MCF 10A (cell line): Measurements from ENCODE around the gene MTNR1A. TPM values are rescaled to one million over a fixed set of nuclear protein-coding genes. Genes with fewer than 3 reads are reported as not detected.
A peak's percentile ranks its signal among the peaks of the same experiment; 100 is the strongest.
"Not testable (repeated sequence)": the region's sequence is repeated elsewhere in the genome, so short reads cannot be mapped to it uniquely, and the experiment has no call there.

Experiments
- BruUV-seq: library from RNA; stranded (reverse); fragments of 400-500 nt; replicated peaks from 2 replicates; lab custom pipeline; 2021; lab: Mats Ljungman, UMichigan
- CTCF ChIA-PET: fragments of 300-600 bp; sonication (Branson Sonifier 250); formaldehyde crosslinking; extraction: SDS; loops from one replicate; lab custom pipeline; 2021; ENCODE audit warnings: antibody characterized with exemption, inconsistent platforms; lab: Yijun Ruan, JAX
- POLR2A ChIA-PET: fragments of 300-600, 350-650 bp; sonication (Branson Sonifier 250); formaldehyde crosslinking; extraction: SDS; loops from one replicate; lab custom pipeline; 2020; ENCODE audit warnings: antibody characterized with exemption, inconsistent platforms; lab: Yijun Ruan, JAX
- DNase-seq: peaks from one replicate; pipeline ENCODE4 v3.0.0-alpha.2; 2018; ENCODE audit not compliant: unreplicated experiment
- H3K27ac Mint-ChIP-seq: one replicate; pipeline ENCODE4 v1.8.0; 2022; ENCODE audit warnings: mild to moderate bottlenecking, low read depth, mixed read lengths; ENCODE audit not compliant: unreplicated experiment
- H3K27me3 Mint-ChIP-seq: one replicate; pipeline ENCODE4 v1.8.0; 2022; ENCODE audit warnings: mixed read lengths; ENCODE audit not compliant: insufficient read depth, unreplicated experiment
- H3K36me3 Mint-ChIP-seq: one replicate; pipeline ENCODE4 v1.8.0; 2022; ENCODE audit warnings: mild to moderate bottlenecking, moderate library complexity, mixed read lengths; ENCODE audit not compliant: insufficient read depth, unreplicated experiment
- H3K4me1 Mint-ChIP-seq: one replicate; pipeline ENCODE4 v1.8.0; 2022; ENCODE audit warnings: mixed read lengths; ENCODE audit not compliant: insufficient read depth, unreplicated experiment
- H3K4me3 Mint-ChIP-seq: one replicate; pipeline ENCODE4 v1.8.0; 2022; ENCODE audit warnings: mild to moderate bottlenecking, moderate library complexity, mixed read lengths; ENCODE audit not compliant: unreplicated experiment
- H3K9me3 Mint-ChIP-seq: one replicate; pipeline ENCODE4 v1.8.0; 2022; ENCODE audit warnings: mixed read lengths; ENCODE audit not compliant: unreplicated experiment
- intact Hi-C: fragments of 100-400 bp; cut with micrococcal nuclease; formaldehyde crosslinking; loops from 2 replicates; pipeline ENCODE4 v1.14.1; 2022
- total RNA-seq: library from RNA; stranded (reverse); gene quantifications from 2 replicates; pipeline ENCODE4 v1.2.3, GENCODE V29; 2022
- TF ChIP-seq, protein P1 (sequence below): fragments of 200-600 bp; IDR thresholded peaks from one replicate; pipeline ENCODE4 v1.8.0; 2022; ENCODE audit warnings: antibody characterized with exemption, mild to moderate bottlenecking; ENCODE audit not compliant: unreplicated experiment

MTNR1A gene
- total RNA-seq, 1 experiment from 2014 or later, result not detected

DNA sequence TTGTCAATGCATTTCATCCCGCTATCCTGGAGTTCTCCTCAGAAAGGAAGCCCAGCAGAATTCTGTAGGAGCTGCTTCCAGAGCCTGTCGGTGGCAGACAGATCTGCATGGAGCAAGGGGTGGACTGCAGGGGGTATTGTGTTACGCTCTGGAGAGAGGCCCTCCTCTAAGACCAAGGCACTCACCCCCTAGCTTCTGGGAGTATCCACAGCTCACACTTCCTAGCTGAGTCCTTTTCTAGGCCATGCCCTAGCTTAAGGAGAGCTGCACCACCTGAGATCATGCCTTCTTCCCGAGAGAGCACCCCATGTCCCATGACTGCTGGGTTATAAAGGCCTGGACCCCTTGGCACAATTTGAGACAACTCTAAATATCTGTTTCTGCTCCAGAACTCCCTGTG lies 39.1 kb downstream of the MTNR1A start:
- no peak overlapping the region for H3K27ac Mint-ChIP-seq

DNA sequence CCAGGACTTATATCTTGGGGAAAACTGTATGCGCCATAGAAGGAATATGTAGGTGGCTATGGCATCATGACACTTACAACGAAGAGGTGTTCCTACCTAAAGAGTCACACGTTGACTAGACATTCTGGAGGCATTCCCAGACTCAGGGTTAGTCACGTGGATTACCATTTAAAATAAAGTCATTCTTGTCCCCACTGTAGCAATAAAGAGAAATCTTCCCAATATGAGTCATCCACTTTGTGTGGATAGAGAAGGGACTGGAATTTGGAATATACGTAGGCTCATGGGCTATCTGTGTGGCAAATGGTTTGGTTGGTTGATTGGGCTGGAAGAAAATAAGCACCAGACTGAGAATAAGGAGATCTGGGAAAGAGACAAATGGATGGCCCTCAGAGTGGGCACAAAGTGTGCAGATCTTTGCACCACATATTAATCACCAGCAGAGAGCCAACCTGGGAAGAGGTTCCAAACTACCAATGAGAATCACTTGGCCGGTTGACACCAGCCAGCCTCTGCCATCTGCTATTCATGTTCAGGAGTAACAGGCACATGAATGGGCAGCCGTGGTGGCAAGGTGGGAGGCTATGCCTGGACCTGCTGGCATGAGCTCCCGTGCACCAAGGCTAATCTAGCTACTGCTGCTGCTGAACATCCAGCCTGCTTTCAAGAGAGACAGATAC lies 41.0 kb downstream of the MTNR1A start:
- intact Hi-C loops, result no loop called here

More for the DNA sequence above, 39.1 kb downstream of the MTNR1A start:
- Mint-ChIP-seq H3K4me3 (no peak overlapping the region), H3K27me3 (no peaks in the 10 kb centered on the region), H3K4me1 (peaks cover 9% of the 10 kb centered on the region), H3K36me3 (no peaks in the 10 kb centered on the region), H3K9me3 (no peaks in the 10 kb centered on the region)
- CTCF ChIA-PET, result interaction anchor here (0.7 kb wide), 1 partner anchor 13 kb away, joined by 4 read pairs; no protein-coding TSS in a partner anchor
- DNase-seq, result no peak
- intact Hi-C loops, result no loop called here
- POLR2A ChIA-PET, result no interaction called here
- TF ChIP-seq, protein P1, sequence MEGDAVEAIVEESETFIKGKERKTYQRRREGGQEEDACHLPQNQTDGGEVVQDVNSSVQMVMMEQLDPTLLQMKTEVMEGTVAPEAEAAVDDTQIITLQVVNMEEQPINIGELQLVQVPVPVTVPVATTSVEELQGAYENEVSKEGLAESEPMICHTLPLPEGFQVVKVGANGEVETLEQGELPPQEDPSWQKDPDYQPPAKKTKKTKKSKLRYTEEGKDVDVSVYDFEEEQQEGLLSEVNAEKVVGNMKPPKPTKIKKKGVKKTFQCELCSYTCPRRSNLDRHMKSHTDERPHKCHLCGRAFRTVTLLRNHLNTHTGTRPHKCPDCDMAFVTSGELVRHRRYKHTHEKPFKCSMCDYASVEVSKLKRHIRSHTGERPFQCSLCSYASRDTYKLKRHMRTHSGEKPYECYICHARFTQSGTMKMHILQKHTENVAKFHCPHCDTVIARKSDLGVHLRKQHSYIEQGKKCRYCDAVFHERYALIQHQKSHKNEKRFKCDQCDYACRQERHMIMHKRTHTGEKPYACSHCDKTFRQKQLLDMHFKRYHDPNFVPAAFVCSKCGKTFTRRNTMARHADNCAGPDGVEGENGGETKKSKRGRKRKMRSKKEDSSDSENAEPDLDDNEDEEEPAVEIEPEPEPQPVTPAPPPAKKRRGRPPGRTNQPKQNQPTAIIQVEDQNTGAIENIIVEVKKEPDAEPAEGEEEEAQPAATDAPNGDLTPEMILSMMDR, result no peak
- no TSS peak for BruUV-seq

DNA sequence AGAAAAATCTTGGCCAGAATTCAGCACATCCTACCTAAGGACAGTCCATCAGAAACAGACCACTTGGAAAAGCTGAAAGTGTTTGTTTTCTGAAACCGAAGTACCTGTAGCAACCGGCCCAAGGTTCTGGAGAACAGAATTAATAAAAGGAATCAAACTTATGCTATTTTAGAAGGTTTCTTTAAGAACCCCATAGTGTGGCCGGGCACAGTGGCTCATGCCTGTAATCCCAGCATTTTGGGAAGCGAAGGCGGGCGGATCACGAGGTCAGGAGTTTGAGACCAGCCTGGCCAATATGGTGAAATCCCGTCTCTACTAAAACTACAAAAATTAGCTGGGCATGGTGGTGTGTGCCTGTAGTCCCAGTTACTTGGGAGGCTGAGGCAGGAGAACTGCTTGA lies 50.6 kb downstream of the MTNR1A start:
- H3K27ac Mint-ChIP-seq, BruUV-seq, H3K4me3 Mint-ChIP-seq, H3K9me3 Mint-ChIP-seq, H3K4me1 Mint-ChIP-seq, DNase-seq, intact Hi-C loops, H3K27me3 Mint-ChIP-seq, H3K36me3 Mint-ChIP-seq: not testable (repeated sequence)
- CTCF ChIA-PET, result interaction anchor here (0.9 to 1.6 kb wide), 3 partner anchors 8 to 31 kb away, joined by 4 read pairs; no protein-coding TSS in a partner anchor
- POLR2A ChIA-PET, result interaction anchor here (0.6 kb wide), 1 partner anchor 37 kb away, joined by 3 read pairs; no protein-coding TSS in a partner anchor

More for the DNA sequence above, 41.0 kb downstream of the MTNR1A start:
- no peaks in the 10 kb centered on the region for H3K9me3 Mint-ChIP-seq
- ChIA-PET CTCF (interaction anchor here (0.9 kb wide), 1 partner anchor 44 kb away, joined by 4 read pairs; no protein-coding TSS in a partner anchor), POLR2A (no interaction called here)
- BruUV-seq, result no TSS peak
- H3K4me1 Mint-ChIP-seq, result peaks cover 9% of the 10 kb centered on the region
- no peaks in the 10 kb centered on the region for H3K36me3 Mint-ChIP-seq
- TF ChIP-seq, protein P1, result no peak
- no peaks in the 10 kb centered on the region for H3K27me3 Mint-ChIP-seq
- H3K27ac Mint-ChIP-seq, result peak overlapping the region; percentile 10
- peak; percentile 31 for DNase-seq
- H3K4me3 Mint-ChIP-seq, result no peak overlapping the region

DNA sequence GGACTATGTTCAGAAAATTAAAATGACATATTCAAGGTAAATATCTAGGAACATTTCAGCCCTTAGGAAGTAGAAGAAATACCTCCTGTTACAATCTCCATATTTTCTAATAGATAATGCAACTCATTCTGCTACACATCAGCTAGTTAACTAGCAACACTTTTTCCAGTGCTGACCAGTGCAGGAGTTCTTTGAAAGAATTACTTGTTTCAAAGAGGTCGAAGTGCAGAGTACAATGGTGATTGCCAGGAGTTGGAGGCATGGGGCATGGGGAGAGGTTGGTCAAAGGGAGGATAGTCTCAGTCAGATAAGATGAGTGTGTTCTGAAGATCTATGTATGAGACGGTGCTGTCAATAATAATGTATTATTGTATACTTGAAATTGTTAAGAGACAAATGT lies 53.1 kb downstream of the MTNR1A start:
- H3K36me3 Mint-ChIP-seq, result no peaks in the 10 kb centered on the region
- no peak overlapping the region for H3K27ac Mint-ChIP-seq
- H3K9me3 Mint-ChIP-seq, result peaks cover 7% of the 10 kb centered on the region
- POLR2A ChIA-PET, result no interaction called here
- intact Hi-C loops, result no loop called here
- H3K4me1 Mint-ChIP-seq, result no peaks in the 10 kb centered on the region
- TF ChIP-seq, protein P1, result no peak
- no peaks in the 10 kb centered on the region for H3K27me3 Mint-ChIP-seq
- H3K4me3 Mint-ChIP-seq, result no peak overlapping the region
- no TSS peak for BruUV-seq
- CTCF ChIA-PET, result interaction anchor here (0.9 to 1.3 kb wide), 2 partner anchors 14 to 85 kb away, joined by 3 to 4 read pairs; no protein-coding TSS in a partner anchor
- DNase-seq, result no peak
